GM19463 (cell line): ENCODE data around the gene YTHDF1.
"Not testable (repeated sequence)": the region's sequence is repeated elsewhere in the genome, so short reads cannot be mapped to it uniquely, and the experiment has no call there.

Source experiments
- ATAC-seq: cut with Tn5 transposase; IDR thresholded peaks from one replicate; pipeline ENCODE4 v1.9.1; 2021; ENCODE audit warnings: mild to moderate bottlenecking, moderate library complexity; ENCODE audit not compliant: unreplicated experiment

Gene YTHDF1

GRCh38 chr20:63216041-63216848 lies at the start of gene YTHDF1:
YTHDF1 (minus strand) TSS chr20:63216131; CDS start chr20:63215892, 239 bp downstream.
- peak; percentile 91 for ATAC-seq

- no peak for ATAC-seq
Measured at GRCh38 chr20:63264519-63264918, 48.6 kb upstream of the YTHDF1 start.

GRCh38 chr20:63264000-63264399 lies 48.1 kb upstream of the YTHDF1 start:
- no peak for ATAC-seq

- ATAC-seq: no peak
Measured at GRCh38 chr20:63262836-63263235, 46.9 kb upstream of the YTHDF1 start.

GRCh38 chr20:63261795-63262528 lies 46.0 kb upstream of the YTHDF1 start:
- no peak for ATAC-seq

- no peak for ATAC-seq
Measured at GRCh38 chr20:63261060-63261794, 45.3 kb upstream of the YTHDF1 start.

- no peak for ATAC-seq
Measured at GRCh38 chr20:63260521-63260920, 44.6 kb upstream of the YTHDF1 start.

- ATAC-seq: no peak
Measured at GRCh38 chr20:63259734-63260460, 44.0 kb upstream of the YTHDF1 start.

GRCh38 chr20:63258781-63259180 lies 42.9 kb upstream of the YTHDF1 start:
- no peak for ATAC-seq

GRCh38 chr20:63257629-63258028 lies 41.7 kb upstream of the YTHDF1 start:
- no peak for ATAC-seq

- ATAC-seq: no peak
Measured at GRCh38 chr20:63256954-63257353, 41.0 kb upstream of the YTHDF1 start.

- no peak for ATAC-seq
Measured at GRCh38 chr20:63255931-63256704, 40.2 kb upstream of the YTHDF1 start.

- no peak for ATAC-seq
Measured at GRCh38 chr20:63254606-63255384, 38.9 kb upstream of the YTHDF1 start.

GRCh38 chr20:63254232-63254605 lies 38.3 kb upstream of the YTHDF1 start, which contains the start of gene NKAIN4:
NKAIN4 (minus strand) TSS chr20:63254463; CDS start chr20:63254450, 13 bp downstream.
- ATAC-seq: no peak

GRCh38 chr20:63253438-63254231 lies 37.7 kb upstream of the YTHDF1 start:
- ATAC-seq: no peak

- no peak for ATAC-seq
Measured at GRCh38 chr20:63253065-63253437, 37.1 kb upstream of the YTHDF1 start.

- ATAC-seq: no peak
Measured at GRCh38 chr20:63252284-63252711, 36.4 kb upstream of the YTHDF1 start.

GRCh38 chr20:63251350-63251749 lies 35.4 kb upstream of the YTHDF1 start:
- ATAC-seq: not testable (repeated sequence)
